ENCODE results near the gene GALNT11.

DNA sequence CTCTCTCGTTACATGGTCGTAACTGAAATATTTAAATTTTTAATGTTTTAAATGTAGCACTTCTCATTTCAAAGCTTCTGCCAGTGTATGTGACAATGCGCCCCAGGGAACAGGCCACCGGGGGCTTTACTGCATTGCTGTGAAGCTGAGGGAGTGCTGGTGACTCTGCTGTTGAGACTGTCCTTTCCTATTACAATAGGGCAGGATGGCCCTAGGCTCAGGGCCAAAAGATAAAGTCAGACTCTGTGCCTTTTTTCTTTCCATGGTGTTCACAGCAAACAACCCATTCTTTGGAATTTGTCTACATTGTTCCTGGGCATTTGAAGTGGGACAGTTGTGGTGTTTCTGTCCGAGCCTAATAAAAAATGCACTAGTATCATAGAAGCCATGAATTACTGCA, 107.3 kb downstream of the GALNT11 start:
- TF ChIP-seq SIN3A (IDR thresholded peaks at IDR 0.05; ENCODE audit: borderline replicate concordance, insufficient read depth, low read length) (no peak), POLR2AphosphoS5 (IDR thresholded peaks at IDR 0.05; ENCODE audit: low read depth, low read length) (no peak), TAF1 (IDR thresholded peaks at IDR 0.05; ENCODE audit: borderline replicate concordance, insufficient read depth, low read length) (no peak)
- TF ChIP-seq, protein P1, sequence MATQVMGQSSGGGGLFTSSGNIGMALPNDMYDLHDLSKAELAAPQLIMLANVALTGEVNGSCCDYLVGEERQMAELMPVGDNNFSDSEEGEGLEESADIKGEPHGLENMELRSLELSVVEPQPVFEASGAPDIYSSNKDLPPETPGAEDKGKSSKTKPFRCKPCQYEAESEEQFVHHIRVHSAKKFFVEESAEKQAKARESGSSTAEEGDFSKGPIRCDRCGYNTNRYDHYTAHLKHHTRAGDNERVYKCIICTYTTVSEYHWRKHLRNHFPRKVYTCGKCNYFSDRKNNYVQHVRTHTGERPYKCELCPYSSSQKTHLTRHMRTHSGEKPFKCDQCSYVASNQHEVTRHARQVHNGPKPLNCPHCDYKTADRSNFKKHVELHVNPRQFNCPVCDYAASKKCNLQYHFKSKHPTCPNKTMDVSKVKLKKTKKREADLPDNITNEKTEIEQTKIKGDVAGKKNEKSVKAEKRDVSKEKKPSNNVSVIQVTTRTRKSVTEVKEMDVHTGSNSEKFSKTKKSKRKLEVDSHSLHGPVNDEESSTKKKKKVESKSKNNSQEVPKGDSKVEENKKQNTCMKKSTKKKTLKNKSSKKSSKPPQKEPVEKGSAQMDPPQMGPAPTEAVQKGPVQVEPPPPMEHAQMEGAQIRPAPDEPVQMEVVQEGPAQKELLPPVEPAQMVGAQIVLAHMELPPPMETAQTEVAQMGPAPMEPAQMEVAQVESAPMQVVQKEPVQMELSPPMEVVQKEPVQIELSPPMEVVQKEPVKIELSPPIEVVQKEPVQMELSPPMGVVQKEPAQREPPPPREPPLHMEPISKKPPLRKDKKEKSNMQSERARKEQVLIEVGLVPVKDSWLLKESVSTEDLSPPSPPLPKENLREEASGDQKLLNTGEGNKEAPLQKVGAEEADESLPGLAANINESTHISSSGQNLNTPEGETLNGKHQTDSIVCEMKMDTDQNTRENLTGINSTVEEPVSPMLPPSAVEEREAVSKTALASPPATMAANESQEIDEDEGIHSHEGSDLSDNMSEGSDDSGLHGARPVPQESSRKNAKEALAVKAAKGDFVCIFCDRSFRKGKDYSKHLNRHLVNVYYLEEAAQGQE (IDR thresholded peaks at IDR 0.05; ENCODE audit: insufficient read depth in 1 of 2, low read depth in 2 of 2, low read length in 2 of 2), result no peak

Data from PFSK-1 (cell line).